GM12801 (cell line): ENCODE results near the gene AJM1.

Experiments used
- TF ChIP-seq, protein P1 (sequence below): IDR thresholded peaks from one replicate; pipeline ENCODE4 v1.5.1; 2011; ENCODE audit warnings: control low read depth; ENCODE audit not compliant: insufficient read length; ENCODE audit errors: extremely low read depth

Gene AJM1

DNA sequence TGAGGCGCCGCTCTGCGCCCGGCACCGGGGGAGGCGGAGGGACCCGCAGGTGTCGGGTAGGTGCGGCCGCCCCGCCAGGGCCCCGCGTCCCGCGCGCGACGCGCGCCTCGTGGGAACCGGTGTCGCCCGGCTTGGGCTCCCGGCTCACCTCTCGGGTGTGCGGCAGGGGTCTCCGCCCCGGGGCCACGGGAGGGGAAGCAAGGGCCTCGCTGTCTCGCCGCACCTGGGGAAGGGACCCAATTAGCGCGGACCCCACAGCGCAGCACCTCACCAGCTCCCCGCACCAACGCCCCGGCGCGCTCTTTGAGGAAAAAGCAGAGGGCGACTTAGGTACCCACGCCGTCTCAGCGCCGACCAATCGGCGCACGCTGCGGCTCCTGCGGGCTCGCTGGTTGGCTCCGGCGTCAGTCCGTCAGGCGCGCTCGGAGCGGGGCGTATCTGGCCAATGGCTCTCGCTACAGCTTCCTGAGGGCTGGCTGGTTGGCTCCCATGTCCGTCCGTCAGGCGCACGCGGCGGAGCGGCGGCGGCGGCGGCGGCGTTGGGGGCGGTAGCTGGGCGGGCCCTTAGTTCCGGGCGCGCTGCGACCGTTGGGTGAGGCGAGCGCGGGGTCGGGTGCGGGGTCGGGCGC is 43.8 kb downstream of the AJM1 start, which contains the start of gene TRAF2:
Gene TRAF2 (plus strand): TSS at position 567 of the 629 bp plus-strand sequence. CDS start 12,225 bp downstream, outside the sequence.
- TF ChIP-seq, protein P1, sequence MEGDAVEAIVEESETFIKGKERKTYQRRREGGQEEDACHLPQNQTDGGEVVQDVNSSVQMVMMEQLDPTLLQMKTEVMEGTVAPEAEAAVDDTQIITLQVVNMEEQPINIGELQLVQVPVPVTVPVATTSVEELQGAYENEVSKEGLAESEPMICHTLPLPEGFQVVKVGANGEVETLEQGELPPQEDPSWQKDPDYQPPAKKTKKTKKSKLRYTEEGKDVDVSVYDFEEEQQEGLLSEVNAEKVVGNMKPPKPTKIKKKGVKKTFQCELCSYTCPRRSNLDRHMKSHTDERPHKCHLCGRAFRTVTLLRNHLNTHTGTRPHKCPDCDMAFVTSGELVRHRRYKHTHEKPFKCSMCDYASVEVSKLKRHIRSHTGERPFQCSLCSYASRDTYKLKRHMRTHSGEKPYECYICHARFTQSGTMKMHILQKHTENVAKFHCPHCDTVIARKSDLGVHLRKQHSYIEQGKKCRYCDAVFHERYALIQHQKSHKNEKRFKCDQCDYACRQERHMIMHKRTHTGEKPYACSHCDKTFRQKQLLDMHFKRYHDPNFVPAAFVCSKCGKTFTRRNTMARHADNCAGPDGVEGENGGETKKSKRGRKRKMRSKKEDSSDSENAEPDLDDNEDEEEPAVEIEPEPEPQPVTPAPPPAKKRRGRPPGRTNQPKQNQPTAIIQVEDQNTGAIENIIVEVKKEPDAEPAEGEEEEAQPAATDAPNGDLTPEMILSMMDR: no peak

DNA sequence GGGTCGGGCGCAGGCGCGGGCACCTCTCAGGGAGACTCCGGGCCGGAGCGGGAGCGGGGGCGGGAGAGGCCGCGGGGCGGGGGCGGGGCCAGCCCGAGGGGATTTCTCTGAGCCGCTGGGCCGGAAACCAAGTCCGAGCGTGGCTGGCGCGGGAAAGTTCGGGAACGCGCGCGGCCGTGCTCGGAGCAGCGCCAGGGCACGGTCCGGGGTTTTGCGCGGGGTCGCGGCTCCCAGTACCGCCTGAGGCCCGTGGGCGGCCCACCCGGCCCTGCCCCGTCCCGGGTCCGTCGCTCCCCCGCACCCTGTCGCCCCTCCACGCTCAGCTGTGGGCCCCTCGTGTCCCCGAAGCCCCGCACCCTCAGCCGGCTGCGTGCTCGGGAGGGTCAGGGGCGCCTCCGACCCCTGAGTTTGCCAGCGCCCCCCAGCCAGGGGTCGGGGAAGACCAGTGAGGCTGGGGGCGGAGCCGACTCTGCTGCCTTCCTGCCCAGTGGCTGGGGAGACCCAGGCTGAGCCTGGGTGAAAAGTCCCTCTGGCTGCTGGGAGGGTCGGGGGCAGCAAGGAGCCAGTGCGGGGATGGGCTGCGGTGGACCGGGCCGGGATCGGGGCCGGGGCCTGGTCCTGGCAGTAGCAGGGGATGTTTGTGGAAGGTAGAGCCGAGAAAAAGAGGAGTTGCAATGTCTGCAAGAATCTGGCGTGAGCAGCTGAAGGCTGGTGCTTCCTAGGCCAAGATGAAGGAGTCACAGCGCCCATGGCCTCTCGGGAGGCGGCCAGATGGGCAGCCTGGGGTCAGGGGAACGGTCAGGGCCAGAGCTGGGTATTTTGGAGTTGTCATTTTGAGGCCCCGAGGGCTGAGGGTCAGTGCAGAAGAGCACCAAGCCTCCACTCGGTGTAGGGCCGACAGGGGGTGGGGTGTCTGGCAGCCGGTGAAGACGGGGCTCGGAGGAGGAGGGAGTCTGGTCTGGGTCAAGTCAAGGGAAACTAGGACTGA is 44.6 kb downstream of the AJM1 start:
- TF ChIP-seq, protein P1: no peak

DNA sequence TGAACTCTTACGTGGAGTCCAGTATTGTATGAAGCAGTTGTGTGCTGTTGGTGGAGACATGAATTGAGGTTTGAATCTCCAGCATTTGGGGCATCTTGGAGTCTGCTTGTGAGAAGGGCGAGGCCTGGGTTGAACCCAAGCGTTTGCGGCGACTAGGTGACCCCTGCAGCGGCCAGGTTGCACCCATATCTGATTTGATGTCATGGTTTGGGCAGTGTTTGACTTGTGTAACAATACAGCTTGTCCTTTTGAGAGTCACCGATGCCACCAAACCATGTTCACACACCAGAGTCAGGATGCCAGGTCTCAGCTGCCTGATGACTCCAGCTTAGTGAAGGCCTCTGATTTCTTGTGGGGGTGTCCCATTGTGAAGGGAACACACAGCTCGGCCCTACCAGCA is 46.2 kb downstream of the AJM1 start:
- TF ChIP-seq, protein P1: no peak

DNA sequence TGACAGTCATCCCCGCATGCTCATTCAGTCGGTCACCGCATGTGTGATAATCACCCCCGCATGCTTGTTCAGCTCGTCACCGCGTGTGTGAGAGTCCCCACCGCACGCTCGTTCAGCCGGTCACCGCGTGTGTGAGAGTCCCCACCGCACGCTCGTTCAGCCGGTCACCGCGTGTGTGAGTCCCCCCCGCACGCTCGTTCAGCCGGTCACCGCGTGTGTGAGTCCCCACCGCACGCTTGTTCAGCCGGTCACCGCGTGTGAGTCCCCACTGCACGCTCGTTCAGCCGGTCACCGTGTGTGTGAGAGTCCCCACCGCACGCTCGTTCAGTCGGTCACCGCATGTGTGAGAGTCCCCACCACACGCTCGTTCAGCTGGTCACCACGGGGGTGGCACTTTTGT is 47.6 kb downstream of the AJM1 start:
- TF ChIP-seq, protein P1: no peak

DNA sequence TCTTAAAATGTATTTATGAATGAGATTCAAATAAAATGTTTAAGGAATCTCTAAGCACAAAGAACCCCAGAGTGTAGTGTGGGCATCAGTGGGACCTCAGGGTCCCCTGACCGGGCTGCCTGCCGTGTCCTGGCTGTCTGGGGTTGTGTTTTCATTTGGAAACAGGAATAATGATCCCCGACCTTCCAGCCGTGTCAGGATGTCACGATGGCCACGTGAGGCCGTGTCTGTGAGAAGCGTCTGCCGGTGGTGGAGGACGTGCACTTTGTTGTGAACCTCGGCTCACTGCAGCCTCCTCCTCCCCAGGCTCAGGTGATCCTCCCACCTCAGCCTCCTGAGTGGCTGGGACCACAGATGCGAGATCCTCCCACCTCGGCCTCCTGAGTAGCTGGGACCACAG is 48.4 kb downstream of the AJM1 start:
- TF ChIP-seq, protein P1: no peak
